OCI-LY7 (cell line): ENCODE results near the gene ZNF609. TPM values are rescaled to one million over a fixed set of nuclear protein-coding genes. Genes with fewer than 3 reads are reported as not detected.

Experiments used
- BruUV-seq: library from RNA; stranded (reverse); fragments of 400-500 nt; replicated peaks from 2 replicates; lab custom pipeline; 2021; lab: Mats Ljungman, UMichigan
- CTCF ChIA-PET: fragments of 300-600 bp; sonication (Branson Sonifier 250); formaldehyde crosslinking; loops from one replicate; lab custom pipeline; 2022; ENCODE audit warnings: antibody characterized with exemption; ENCODE audit not compliant: unreplicated experiment; lab: Charles Lee
- POLR2A ChIA-PET: fragments of 300-600 bp; sonication (Branson Sonifier 250); formaldehyde crosslinking; loops from one replicate; lab custom pipeline; 2022; ENCODE audit warnings: antibody characterized with exemption; lab: Charles Lee
- DNase-seq: peaks from one replicate; pipeline ENCODE4 v3.0.0-alpha.2; 2015; ENCODE audit warnings: low spot score
- H2AFZ ChIP-seq: fragments of 200-600 bp; sonication (generic), shearing (Covaris generic); 2 replicates; pipeline ENCODE4 v1.6.1; 2014; ENCODE audit warnings: mild to moderate bottlenecking, antibody characterized with exemption, low read length, moderate library complexity
- H3K27ac ChIP-seq: fragments of 200-600 bp; sonication (generic); 2 replicates; pipeline ENCODE4 v1.5.1; 2014; ENCODE audit warnings: mixed run types, low read depth, mild to moderate bottlenecking, moderate library complexity, low read length, inconsistent platforms; ENCODE audit not compliant: poor library complexity, severe bottlenecking
- H3K36me3 ChIP-seq: fragments of 200-600 bp; sonication (generic); 2 replicates; pipeline ENCODE4 v1.6.1; 2014; ENCODE audit warnings: mild to moderate bottlenecking, antibody characterized with exemption, low read length, moderate library complexity, mixed read lengths; ENCODE audit not compliant: insufficient read depth
- H3K4me1 ChIP-seq: fragments of 200-600 bp; sonication (generic); 2 replicates; pipeline ENCODE4 v1.5.1; 2014; ENCODE audit warnings: mild to moderate bottlenecking, low read length; ENCODE audit not compliant: insufficient read depth, poor library complexity, severe bottlenecking
- H3K4me2 ChIP-seq: fragments of 200-600 bp; sonication (generic); 2 replicates; pipeline ENCODE4 v1.6.1; 2014; ENCODE audit warnings: mild to moderate bottlenecking, low read length
- H3K4me3 ChIP-seq: fragments of 200-600 bp; sonication (generic); 2 replicates; pipeline ENCODE4 v1.5.1; 2014; ENCODE audit warnings: mild to moderate bottlenecking, low read depth, low read length; ENCODE audit not compliant: poor library complexity, severe bottlenecking
- H3K79me2 ChIP-seq: fragments of 200-600 bp; sonication (generic); 2 replicates; pipeline ENCODE4 v1.6.1; 2016; ENCODE audit warnings: low read depth, mild to moderate bottlenecking, low read length, moderate library complexity, mixed read lengths; ENCODE audit not compliant: insufficient read depth
- H3K9me2 ChIP-seq: fragments of 200-600 bp; sonication (generic); 2 replicates; pipeline ENCODE4 v1.6.1; 2016; ENCODE audit warnings: mild to moderate bottlenecking, low read length, mixed read lengths; ENCODE audit not compliant: insufficient read depth
- H3K9me3 ChIP-seq: fragments of 200-600 bp; sonication (generic); 2 replicates; pipeline ENCODE4 v1.6.1; 2014; ENCODE audit warnings: mild to moderate bottlenecking, mixed run types, low read length, mixed read lengths
- H4K20me1 ChIP-seq: fragments of 200-600 bp; sonication (generic); 2 replicates; pipeline ENCODE4 v1.6.1; 2014; ENCODE audit warnings: mild to moderate bottlenecking, antibody characterized with exemption, low read length, moderate library complexity, mixed read lengths; ENCODE audit not compliant: insufficient read depth
- EZH2phosphoT487 ChIP-seq: fragments of 200-600 bp; sonication (generic); IDR thresholded peaks from 2 replicates; pipeline ENCODE4 v1.6.1; 2018; ENCODE audit warnings: low read depth, borderline replicate concordance, mild to moderate bottlenecking, mixed run types, antibody characterized with exemption, low read length, moderate library complexity, mixed read lengths
- intact Hi-C: fragments of 100-400 bp; cut with micrococcal nuclease; formaldehyde crosslinking; loops from one replicate; pipeline ENCODE4 v1.10.0; 2022; ENCODE audit not compliant: unreplicated experiment
- total RNA-seq, 2 experiments: library from RNA; depleted of rRNA in 1 of 2; stranded (reverse); fragments of >200 nt in 1 of 2; shearing (Covaris generic) in 1 of 2; gene quantifications; 2 replicates each; pipeline ENCODE4 v1.2.3, GENCODE V29; 2014 to 2022
- TF ChIP-seq, protein P1 (sequence below): fragments of 200-600 bp; sonication (generic); conservative IDR thresholded peaks from 2 replicates; pipeline ENCODE4 v1.5.1; 2014; ENCODE audit warnings: mild to moderate bottlenecking, antibody characterized with exemption, low read length, moderate library complexity, mixed read lengths

ZNF609 gene
- total RNA-seq, 2 experiments from 2014 or later = 17.2 to 35.1 TPM

- DNase-seq = no peak
- intact Hi-C loops = no loop called here
- Histone ChIP-seq H3K79me2 (peaks cover 35% of the 10 kb centered on the region; the same call in 1 of the 2 replicates), H3K4me1 (peaks cover 42% of the 10 kb centered on the region), H3K9me2 (no peaks in the 10 kb centered on the region), H3K27ac (no peak overlapping the region), H4K20me1 (peaks cover 6% of the 10 kb centered on the region; the same call in 1 of the 2 replicates), H3K4me2 (peak overlapping the region; percentile 73), H3K9me3 (no peaks in the 10 kb centered on the region), H3K4me3 (peak overlapping the region; percentile 90), H2AFZ (peak overlapping the region; percentile 92), H3K36me3 (peaks cover 7% of the 10 kb centered on the region)
- ChIA-PET CTCF (no interaction called here), POLR2A (no interaction called here)
- TF ChIP-seq, protein P1, sequence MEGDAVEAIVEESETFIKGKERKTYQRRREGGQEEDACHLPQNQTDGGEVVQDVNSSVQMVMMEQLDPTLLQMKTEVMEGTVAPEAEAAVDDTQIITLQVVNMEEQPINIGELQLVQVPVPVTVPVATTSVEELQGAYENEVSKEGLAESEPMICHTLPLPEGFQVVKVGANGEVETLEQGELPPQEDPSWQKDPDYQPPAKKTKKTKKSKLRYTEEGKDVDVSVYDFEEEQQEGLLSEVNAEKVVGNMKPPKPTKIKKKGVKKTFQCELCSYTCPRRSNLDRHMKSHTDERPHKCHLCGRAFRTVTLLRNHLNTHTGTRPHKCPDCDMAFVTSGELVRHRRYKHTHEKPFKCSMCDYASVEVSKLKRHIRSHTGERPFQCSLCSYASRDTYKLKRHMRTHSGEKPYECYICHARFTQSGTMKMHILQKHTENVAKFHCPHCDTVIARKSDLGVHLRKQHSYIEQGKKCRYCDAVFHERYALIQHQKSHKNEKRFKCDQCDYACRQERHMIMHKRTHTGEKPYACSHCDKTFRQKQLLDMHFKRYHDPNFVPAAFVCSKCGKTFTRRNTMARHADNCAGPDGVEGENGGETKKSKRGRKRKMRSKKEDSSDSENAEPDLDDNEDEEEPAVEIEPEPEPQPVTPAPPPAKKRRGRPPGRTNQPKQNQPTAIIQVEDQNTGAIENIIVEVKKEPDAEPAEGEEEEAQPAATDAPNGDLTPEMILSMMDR = no peak
- no peak for TF ChIP-seq EZH2phosphoT487
- no TSS peak for BruUV-seq
These were observed 243.2 kb downstream of the ZNF609 start for GRCh38 chr15:64703632-64703959.

- Histone ChIP-seq H3K4me2 (no peak overlapping the region), H4K20me1 (no peaks in the 10 kb centered on the region), H3K9me2 (no peaks in the 10 kb centered on the region), H3K36me3 (peaks cover 6% of the 10 kb centered on the region), H2AFZ (no peak overlapping the region), H3K27ac (no peak overlapping the region), H3K4me3 (no peak overlapping the region), H3K9me3 (no peaks in the 10 kb centered on the region), H3K4me1 (peaks cover 31% of the 10 kb centered on the region), H3K79me2 (peaks cover 27% of the 10 kb centered on the region; the same call in 1 of the 2 replicates)
- ChIA-PET POLR2A (interaction anchor here (0.5 to 1.8 kb wide), 4 partner anchors 10 to 1555 kb away, joined by 3 to 7 read pairs (median 4); no protein-coding TSS in a partner anchor), CTCF (no interaction called here)
- intact Hi-C loops = no loop called here
- TF ChIP-seq, protein P1 = no peak
- TF ChIP-seq EZH2phosphoT487 = no peak
- no peak for DNase-seq
- BruUV-seq = no TSS peak
These were observed 244.6 kb downstream of the ZNF609 start for GRCh38 chr15:64705006-64705405.

DNA sequence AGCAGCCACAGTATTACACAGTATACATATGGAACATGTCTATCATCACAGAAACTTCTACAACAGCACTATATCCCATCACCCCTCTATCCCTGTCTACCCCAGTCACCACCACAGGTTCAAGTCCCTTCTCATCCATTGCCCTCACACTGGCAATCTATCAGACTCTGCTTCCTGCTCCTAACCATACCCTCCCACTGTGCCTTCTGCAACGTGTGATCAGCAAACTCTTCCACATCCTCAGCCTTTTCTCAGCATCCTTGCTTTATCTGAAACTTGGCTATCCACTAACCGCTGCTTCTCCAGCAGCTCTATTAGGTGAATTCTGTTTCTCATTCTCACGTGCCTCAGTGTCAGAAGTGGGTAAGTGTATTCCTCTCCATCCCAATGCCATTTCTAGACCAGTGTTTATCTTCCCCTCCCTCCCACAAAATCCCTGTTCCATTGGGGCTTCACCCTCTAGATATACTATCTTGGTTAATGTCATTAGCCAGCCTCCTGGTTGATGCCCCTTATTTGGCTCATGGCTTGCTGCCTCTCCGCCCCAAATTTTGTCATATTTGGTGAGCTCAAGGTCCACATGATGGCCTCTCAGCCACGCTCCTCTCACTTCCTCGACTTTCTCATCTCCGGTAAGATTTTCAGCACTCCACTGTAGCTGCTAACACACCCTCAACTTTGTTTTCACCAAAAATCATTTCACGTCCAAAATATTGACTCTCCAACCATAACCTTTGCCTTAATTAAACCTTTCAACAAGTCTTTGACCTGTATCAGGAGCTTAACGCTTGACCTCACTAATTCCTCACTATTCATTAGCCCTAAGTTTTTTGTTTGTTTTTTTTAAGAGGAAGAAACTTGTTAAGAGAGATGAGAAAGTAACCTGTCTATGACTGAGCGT, 245.9 kb downstream of the ZNF609 start:
- BruUV-seq = no TSS peak
- ChIA-PET POLR2A (interaction anchor here (0.7 to 1.1 kb wide), 2 partner anchors 9 to 1526 kb away, joined by 3 to 4 read pairs; no protein-coding TSS in a partner anchor), CTCF (no interaction called here)
- no peak overlapping the region for H3K4me3 ChIP-seq
- H2AFZ ChIP-seq = no peak overlapping the region
- H4K20me1 ChIP-seq = no peaks in the 10 kb centered on the region
- H3K27ac ChIP-seq = no peak overlapping the region
- peaks cover 18% of the 10 kb centered on the region for H3K4me1 ChIP-seq
- no peaks in the 10 kb centered on the region for H3K9me2 ChIP-seq
- H3K36me3 ChIP-seq = no peaks in the 10 kb centered on the region
- H3K4me2 ChIP-seq = no peak overlapping the region
- no peaks in the 10 kb centered on the region for H3K9me3 ChIP-seq
- peaks cover 15% of the 10 kb centered on the region; the same call in 1 of the 2 replicates for H3K79me2 ChIP-seq
- DNase-seq = no peak
- intact Hi-C loops = no loop called here
- TF ChIP-seq, protein P1 = no peak
- TF ChIP-seq EZH2phosphoT487 = no peak
